Endothelial cell of umbilical vein (primary cell): ENCODE results near the gene HCFC1. TPM values are rescaled to one million over a fixed set of nuclear protein-coding genes. Genes with fewer than 3 reads are reported as not detected.

Experiments used
- BruUV-seq: library from RNA; stranded (reverse); fragments of 400-500 nt; replicated peaks from 2 replicates; lab custom pipeline; 2021; lab: Mats Ljungman, UMichigan
- CTCF ChIA-PET: fragments of 300-600, 350-600 bp; sonication (Branson Sonifier 250); formaldehyde crosslinking; loops from one replicate; lab custom pipeline; 2021; ENCODE audit warnings: antibody characterized with exemption, inconsistent platforms; lab: Charles Lee
- POLR2A ChIA-PET: fragments of 300-600, 350-600 bp; sonication (Branson Sonifier 250); formaldehyde crosslinking; loops from one replicate; lab custom pipeline; 2021; ENCODE audit warnings: antibody characterized with exemption, inconsistent platforms; lab: Charles Lee
- DNase-seq: peaks from one replicate; pipeline ENCODE4 v3.0.0-alpha.2; 2011; ENCODE audit warnings: low read depth, low spot score
- FAIRE-seq: peaks from 2 replicates; lab custom pipeline; 2011; peaks lifted over from hg19 to GRCh38; lab: Jason Lieb, UNC
- H2AFZ ChIP-seq: 2 replicates; pipeline ENCODE4 v1.6.0; 2012; ENCODE audit warnings: low read depth, low read length, control low read depth, inconsistent platforms
- H3K27ac ChIP-seq: 2 replicates; pipeline ENCODE4 v1.5.1; 2011; ENCODE audit warnings: low read depth, mild to moderate bottlenecking, control low read depth, low read length, moderate library complexity; ENCODE audit not compliant: insufficient read depth
- H3K27me3 ChIP-seq, 2 experiments: 2 replicates each; pipeline versions ENCODE4 v1.6.0 to v1.6.1; 2011; ENCODE audit warnings: low read length in 2 of 2, mixed read lengths in 1 of 2; ENCODE audit not compliant: control insufficient read depth in 2 of 2, insufficient read depth in 2 of 2
- H3K36me3 ChIP-seq, 2 experiments: 2 replicates in 1 of 2; 3 replicates in 1 of 2; pipeline ENCODE4 v1.5.1; 2011; ENCODE audit warnings: low read length in 2 of 2, mild to moderate bottlenecking in 1 of 2, moderate library complexity in 1 of 2; ENCODE audit not compliant: control insufficient read depth in 2 of 2, insufficient read depth in 2 of 2; ENCODE audit errors: extremely low read depth in 1 of 2
- H3K4me1 ChIP-seq: 3 replicates; pipeline ENCODE4 v1.5.1; 2011; ENCODE audit warnings: mild to moderate bottlenecking, low read length; ENCODE audit not compliant: control insufficient read depth, insufficient read depth; ENCODE audit errors: extremely low read depth
- H3K4me2 ChIP-seq: 2 replicates; pipeline ENCODE4 v1.6.1; 2011; ENCODE audit warnings: low read length, control low read depth, mixed read lengths; ENCODE audit not compliant: insufficient read depth
- H3K4me3 ChIP-seq, 3 experiments: fragments of 200-600 bp in 1 of 3; sonication (generic), shearing (Covaris generic) in 1 of 3; replicated peaks in 1 of 3; 2 replicates each; pipeline ENCODE4 v1.5.1; 2011 to 2016; ENCODE audit warnings: control low read depth in 3 of 3, low read length in 3 of 3, mild to moderate bottlenecking in 2 of 3, inconsistent platforms in 1 of 3, low read depth in 1 of 3, moderate library complexity in 1 of 3; ENCODE audit not compliant: insufficient read depth in 1 of 3
- H3K79me2 ChIP-seq: 2 replicates; pipeline ENCODE4 v1.6.0; 2012; ENCODE audit warnings: low read length, inconsistent platforms; ENCODE audit not compliant: control insufficient read depth, insufficient read depth
- H3K9ac ChIP-seq: replicated peaks from 2 replicates; pipeline ENCODE3; 2011; ENCODE audit warnings: low read length, control low read depth; ENCODE audit not compliant: insufficient read depth; ENCODE audit errors: extremely low read depth
- H3K9me1 ChIP-seq: replicated peaks from 3 replicates; pipeline ENCODE4 v1.6.0; 2011; ENCODE audit warnings: mild to moderate bottlenecking, low read length; ENCODE audit not compliant: control insufficient read depth, insufficient read depth; ENCODE audit errors: extremely low read depth
- H3K9me3 ChIP-seq: replicated peaks from 2 replicates; pipeline ENCODE4 v1.5.1; 2012; ENCODE audit warnings: low read length, inconsistent platforms; ENCODE audit not compliant: control insufficient read depth, insufficient read depth
- H4K20me1 ChIP-seq: replicated peaks from 2 replicates; pipeline ENCODE3; 2011; ENCODE audit warnings: mild to moderate bottlenecking, low read length; ENCODE audit not compliant: control insufficient read depth, insufficient read depth; ENCODE audit errors: extremely low read depth
- EZH2 ChIP-seq: IDR thresholded peaks from 2 replicates; pipeline ENCODE4 v1.6.1; 2012; ENCODE audit warnings: borderline replicate concordance, low read depth, mild to moderate bottlenecking, moderate library complexity, low read length, inconsistent platforms; ENCODE audit not compliant: severe bottlenecking
- FOS ChIP-seq: IDR thresholded peaks from 2 replicates; pipeline ENCODE4 v1.6.1; 2011; ENCODE audit warnings: mild to moderate bottlenecking, low read length, moderate library complexity, borderline replicate concordance; ENCODE audit not compliant: insufficient read depth
- GATA2 ChIP-seq: IDR thresholded peaks from 2 replicates; pipeline ENCODE4 v1.7.0; 2011; ENCODE audit warnings: low read depth, mild to moderate bottlenecking, moderate library complexity, mixed read lengths, low read length; ENCODE audit not compliant: insufficient read length, insufficient read depth
- JUN ChIP-seq: IDR thresholded peaks from 2 replicates; pipeline ENCODE4 v1.6.1; 2011; ENCODE audit warnings: borderline replicate concordance, low read depth; ENCODE audit not compliant: insufficient read length, insufficient read depth
- MYC ChIP-seq: IDR thresholded peaks from one replicate; pipeline ENCODE4 v1.6.1; 2011; ENCODE audit warnings: mild to moderate bottlenecking, low read depth, low read length
- POLR2A ChIP-seq: IDR thresholded peaks from 2 replicates; pipeline ENCODE4 v1.6.1; 2012; ENCODE audit warnings: low read depth, mild to moderate bottlenecking, control low read depth, low read length
- POLR2AphosphoS5 ChIP-seq: IDR thresholded peaks from 2 replicates; pipeline ENCODE4 v1.6.1; 2012; ENCODE audit warnings: low read depth, mild to moderate bottlenecking, control low read depth, low read length, moderate library complexity; ENCODE audit not compliant: insufficient read depth
- dilution Hi-C: fragments of 300-500 bp; cut with MboI; formaldehyde crosslinking; loops from one replicate; pipeline ENCODE4 v1.15.0; 2019; ENCODE audit warnings: low sequenced_read_pairs; ENCODE audit not compliant: extremely low pct_ligation_motif_present
- intact Hi-C: fragments of 100-400 bp; cut with micrococcal nuclease; formaldehyde crosslinking; loops from one replicate; pipeline ENCODE4 v1.10.0; 2022
- polyA plus RNA-seq, 4 experiments: library from polyadenylated mRNA; depleted of rRNA in 3 of 4; stranded (reverse) in 3 of 4; unstranded in 1 of 4; fragments of >200 nt; gene quantifications; 2 replicates each; pipeline versions ENCODE4 v1.2.1 to v1.2.3, GENCODE V29; 2011 to 2012; ENCODE audit warnings: missing spikeins in 1 of 4
- total RNA-seq: library from RNA; stranded (reverse); gene quantifications from 2 replicates; pipeline ENCODE4 v1.2.3, GENCODE V29; 2021
- TF ChIP-seq, protein P1 (sequence below), 2 donors: IDR thresholded peaks; 1 replicate in 1 of 2; 2 replicates in 1 of 2; pipeline ENCODE4 v1.5.1; 2011; ENCODE audit warnings: low read length in 2 of 2, mild to moderate bottlenecking in 2 of 2, moderate library complexity in 2 of 2, control low read depth in 1 of 2, inconsistent platforms in 1 of 2, low read depth in 1 of 2; ENCODE audit not compliant: insufficient read depth in 1 of 2; ENCODE audit errors: extremely low read depth in 1 of 2
- TF ChIP-seq, protein P2 (sequence below): IDR thresholded peaks from 2 replicates; pipeline ENCODE4 v1.6.1; 2011; ENCODE audit not compliant: insufficient read depth, insufficient read length

HCFC1 gene
- total and polyA plus RNA-seq, 2 donors (not counting 3 experiments of a cell fraction or from before 2014, with no cell fraction given) = 15.9 to 85.9 TPM

DNA sequence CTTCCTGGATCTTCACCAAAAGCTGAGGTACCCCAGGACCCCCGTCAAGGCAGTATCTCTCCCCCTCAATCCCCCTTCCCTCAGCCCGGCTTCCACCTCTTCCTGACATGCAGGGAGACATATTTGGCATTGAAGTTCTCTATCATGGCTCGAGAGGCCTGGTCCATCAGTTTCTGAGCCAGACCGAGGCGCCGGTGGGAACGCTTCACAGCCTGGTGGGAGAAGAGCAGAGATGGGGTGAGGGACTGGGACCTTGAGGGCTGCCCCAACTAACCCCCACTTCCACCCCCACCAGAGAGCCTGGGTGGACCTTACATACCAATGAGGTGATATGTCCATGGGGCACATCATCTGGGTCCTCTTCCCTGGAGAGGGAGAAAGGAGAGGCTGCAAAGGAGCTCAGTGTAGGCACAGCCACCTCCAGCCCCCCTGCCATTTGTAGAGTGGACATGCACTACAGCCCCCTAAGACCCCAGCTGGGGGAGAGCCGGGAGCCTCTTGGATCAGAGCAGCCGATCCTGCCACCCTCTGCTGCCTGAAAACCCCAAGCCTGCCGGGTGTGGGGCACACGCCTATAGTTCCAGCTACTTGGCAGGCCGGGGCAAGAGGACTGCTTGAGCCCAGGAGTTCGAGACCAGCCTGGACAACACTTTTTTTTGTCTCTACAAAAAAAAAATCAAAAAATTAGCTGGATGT is 39.2 kb downstream of the HCFC1 start:
- dilution Hi-C loops (no loop called here), intact Hi-C loops (no loop called here)
- Histone ChIP-seq H3K4me1 (peaks cover 11% of the 10 kb centered on the region), H3K36me3 (peaks cover 0 to 14% of the 10 kb centered on the region in 2 experiments), H3K27ac (no peak overlapping the region), H2AFZ (no peak overlapping the region), H3K79me2 (peaks cover 28% of the 10 kb centered on the region), H3K4me2 (no peak overlapping the region), H3K9me1 (no peaks in the 10 kb centered on the region), H4K20me1 (no peaks in the 10 kb centered on the region), H3K9me3 (no peaks in the 10 kb centered on the region), H3K4me3 (no peak overlapping the region), H3K9ac (no peak overlapping the region), H3K27me3 (no peaks in the 10 kb centered on the region)
- DNase-seq (no peak), FAIRE-seq (no peak)
- ChIA-PET CTCF (interaction anchor here (3.4 to 3.5 kb wide), 2 partner anchors 9 to 16 kb away, joined by 29 to 30 read pairs; no protein-coding TSS in a partner anchor), POLR2A (no interaction called here)
- no TSS peak for BruUV-seq
- no peak for TF ChIP-seq JUN
- TF ChIP-seq, protein P1, sequence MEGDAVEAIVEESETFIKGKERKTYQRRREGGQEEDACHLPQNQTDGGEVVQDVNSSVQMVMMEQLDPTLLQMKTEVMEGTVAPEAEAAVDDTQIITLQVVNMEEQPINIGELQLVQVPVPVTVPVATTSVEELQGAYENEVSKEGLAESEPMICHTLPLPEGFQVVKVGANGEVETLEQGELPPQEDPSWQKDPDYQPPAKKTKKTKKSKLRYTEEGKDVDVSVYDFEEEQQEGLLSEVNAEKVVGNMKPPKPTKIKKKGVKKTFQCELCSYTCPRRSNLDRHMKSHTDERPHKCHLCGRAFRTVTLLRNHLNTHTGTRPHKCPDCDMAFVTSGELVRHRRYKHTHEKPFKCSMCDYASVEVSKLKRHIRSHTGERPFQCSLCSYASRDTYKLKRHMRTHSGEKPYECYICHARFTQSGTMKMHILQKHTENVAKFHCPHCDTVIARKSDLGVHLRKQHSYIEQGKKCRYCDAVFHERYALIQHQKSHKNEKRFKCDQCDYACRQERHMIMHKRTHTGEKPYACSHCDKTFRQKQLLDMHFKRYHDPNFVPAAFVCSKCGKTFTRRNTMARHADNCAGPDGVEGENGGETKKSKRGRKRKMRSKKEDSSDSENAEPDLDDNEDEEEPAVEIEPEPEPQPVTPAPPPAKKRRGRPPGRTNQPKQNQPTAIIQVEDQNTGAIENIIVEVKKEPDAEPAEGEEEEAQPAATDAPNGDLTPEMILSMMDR (IDR thresholded peaks at IDR 0.05; ENCODE audit: extremely low read depth in 1 of 2, insufficient read depth in 1 of 2, low read depth in 1 of 2, low read length in 2 of 2) = no peak
- no peak for TF ChIP-seq MYC
- no peak for TF ChIP-seq FOS
- TF ChIP-seq POLR2A = no peak
- TF ChIP-seq, protein P2, sequence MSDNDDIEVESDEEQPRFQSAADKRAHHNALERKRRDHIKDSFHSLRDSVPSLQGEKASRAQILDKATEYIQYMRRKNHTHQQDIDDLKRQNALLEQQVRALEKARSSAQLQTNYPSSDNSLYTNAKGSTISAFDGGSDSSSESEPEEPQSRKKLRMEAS = no peak
- TF ChIP-seq GATA2 = no peak
- no peak for TF ChIP-seq EZH2
- no peak for TF ChIP-seq POLR2AphosphoS5
